GM19238 (cell line): ENCODE results near the gene FGD4.

ENCODE experiments used
- DNase-seq: peaks from one replicate; pipeline ENCODE4 v3.0.0; 2011; ENCODE audit warnings: low spot score; ENCODE audit not compliant: insufficient read length

Gene FGD4

DNA sequence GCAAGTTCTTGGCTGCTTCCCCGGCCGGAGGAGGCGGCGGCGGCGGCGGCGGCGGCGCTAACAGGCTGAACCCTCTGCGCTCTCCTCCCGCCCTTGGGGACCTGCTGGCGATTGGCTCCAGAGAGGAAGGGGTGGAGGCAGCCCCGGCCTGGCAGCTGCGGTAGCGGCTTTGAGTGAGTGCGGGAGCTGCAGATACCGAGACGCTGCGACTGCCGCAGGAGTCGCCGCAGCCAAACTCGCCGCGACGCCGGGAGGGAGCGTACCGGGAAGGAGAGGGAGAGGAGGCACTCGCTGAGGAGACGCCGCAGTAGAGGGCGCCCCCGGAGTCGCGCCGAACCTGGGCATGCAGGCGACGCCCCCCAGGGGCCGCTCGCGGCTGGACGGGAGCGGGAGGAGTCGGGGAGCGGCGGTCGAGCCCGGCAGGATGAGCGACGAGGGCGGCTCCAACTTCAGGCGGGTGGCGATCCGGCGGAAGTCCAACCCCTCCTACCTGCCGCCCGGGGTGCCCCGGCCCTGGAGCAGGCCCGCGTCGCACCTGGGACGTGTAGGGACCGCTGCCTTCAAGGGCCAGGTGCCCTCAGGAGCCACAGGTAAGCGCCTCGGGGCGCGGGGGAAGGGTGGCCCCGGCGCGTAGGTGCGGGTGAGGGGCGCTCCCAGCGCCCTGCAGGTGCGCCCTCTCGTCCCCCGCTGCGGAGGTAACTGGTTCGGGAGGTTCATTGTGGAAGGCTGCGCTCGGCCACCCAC is at the start of gene FGD4:
Gene FGD4, plus strand, starts transcription at position 189 of the 744 bp plus-strand sequence.
- peak; percentile 74 for DNase-seq

DNA sequence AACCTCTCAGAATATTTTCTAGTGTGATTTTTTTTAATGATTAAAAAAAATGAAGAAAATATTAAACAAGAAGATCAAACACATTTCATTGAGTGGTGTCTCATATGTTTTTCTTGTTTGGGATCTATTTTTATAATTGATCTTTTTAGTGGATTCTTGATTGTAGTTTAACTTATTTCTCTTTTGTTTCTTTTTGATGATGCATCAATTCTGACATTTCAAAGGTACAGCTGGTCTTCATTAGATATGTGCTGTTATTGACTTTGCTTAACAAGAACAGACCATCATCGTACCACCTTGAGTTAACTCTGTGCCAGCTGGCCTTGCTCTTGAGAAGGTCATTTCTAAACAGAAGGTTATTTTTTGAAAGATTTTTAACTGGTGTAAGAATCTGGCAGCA is 45.8 kb upstream of the FGD4 start:
- no peak for DNase-seq

DNA sequence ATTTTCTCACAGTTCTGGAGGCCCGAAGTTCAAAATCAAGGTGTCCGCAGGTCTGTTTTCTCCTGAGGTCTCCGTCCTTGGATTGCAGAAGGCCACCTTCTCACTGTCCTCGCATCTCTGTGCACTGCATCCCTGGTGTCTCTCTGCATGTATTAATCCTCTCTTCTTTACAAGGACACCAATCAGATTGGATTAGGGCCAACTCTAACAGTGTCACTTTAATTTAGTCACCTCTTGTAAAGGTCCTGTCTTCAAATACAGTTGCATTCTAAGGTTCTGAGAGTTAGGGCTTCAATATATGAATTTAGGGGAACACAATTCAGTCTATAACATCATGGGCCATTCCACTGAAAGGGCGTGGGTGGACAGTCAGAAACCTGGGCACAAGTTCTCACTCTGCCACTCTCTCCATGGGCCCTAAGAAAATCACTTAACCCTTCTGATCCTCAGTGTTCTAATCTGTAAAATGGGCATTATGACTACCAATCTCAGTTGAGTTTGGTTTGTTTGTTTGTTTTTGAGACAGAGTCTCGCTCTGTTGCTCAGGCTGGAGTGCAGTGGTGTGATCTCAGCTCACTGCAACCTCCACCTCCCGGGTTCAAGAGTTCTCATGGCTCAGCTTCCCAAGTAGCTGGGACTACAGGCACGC is 41.6 kb upstream of the FGD4 start:
- no peak for DNase-seq

DNA sequence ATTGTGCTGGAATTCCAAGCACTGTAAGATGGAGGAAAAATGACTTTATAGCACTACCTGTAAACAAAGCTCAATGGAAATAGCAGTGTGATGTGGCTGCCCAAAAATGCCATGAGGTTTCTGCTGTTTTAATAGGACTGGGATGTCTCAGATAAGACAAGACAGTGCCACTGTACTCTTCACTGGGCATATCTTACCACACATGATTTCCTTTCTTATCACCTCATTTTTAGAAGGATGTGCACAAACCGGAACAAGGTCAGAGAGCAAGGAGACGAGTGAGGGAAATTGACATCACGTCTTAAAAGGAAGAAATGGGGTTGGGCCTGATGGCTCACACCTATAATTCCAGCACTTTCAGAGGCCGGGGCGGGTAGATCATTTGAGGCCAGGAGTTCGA is 38.4 kb upstream of the FGD4 start:
- DNase-seq: no peak

DNA sequence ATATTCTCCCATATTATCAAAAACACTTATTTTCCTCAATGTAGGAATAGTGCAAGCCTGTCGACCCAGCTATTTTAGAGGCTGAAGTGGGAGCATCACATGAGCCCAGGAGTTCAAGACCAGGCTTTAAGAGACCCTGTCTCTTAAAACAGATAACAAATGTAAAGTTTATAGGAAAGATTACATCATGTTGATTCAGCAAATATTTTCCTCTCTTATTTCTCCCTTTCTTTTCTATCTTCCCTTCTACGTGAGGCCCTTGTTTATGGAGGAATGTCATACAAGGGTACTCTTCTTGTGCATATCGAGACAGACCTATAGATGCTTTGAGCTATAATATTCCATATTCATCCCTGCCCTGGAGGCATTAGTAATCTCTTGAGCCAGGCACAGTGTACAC is 36.5 kb upstream of the FGD4 start:
- DNase-seq: no peak

DNA sequence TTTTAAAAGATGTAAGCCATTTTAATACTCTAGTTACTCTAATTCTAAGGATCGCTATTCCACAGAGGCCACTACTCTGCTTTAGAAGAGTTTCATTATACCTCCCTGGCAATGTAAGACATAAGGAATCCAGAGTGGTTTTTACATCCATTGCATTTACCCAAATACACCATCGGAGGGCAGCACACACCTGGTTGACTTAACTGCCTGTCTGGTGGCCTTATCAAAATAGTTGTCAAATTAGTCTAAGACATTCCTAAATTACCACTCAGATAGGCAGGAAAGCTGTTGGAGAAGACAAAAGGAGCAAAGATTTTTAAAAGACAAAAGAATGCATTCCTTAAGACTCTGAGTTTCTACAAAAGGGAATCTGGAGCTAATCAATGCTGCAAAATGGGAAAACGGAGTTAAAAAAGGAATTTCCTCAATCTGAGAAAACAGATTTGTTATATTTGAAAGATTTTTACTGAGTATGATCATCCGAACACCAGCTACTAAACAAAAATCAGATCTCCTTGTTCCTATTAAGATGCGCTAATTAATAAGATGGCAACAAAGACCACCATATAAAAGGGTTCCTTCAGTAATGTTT is 33.8 kb upstream of the FGD4 start:
- peak; percentile 10 for DNase-seq

DNA sequence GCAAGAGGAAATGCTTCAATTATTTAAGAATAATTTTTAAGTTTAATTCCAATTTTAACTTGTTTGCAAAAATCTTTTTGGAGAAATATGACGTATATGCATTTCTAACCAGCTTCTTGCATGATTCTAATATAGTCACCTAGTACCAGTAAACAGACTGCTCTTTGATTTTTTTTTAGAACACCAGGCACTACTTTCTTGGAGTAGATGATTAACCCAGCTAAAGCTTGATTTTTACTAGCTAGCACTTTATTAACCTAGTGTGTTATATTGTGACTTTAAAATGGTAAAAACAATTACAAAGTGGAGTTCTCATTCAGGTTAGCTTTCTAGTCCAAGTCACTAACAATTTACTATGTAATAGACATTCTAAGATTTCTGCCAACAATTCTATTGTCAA is 32.6 kb upstream of the FGD4 start:
- no peak for DNase-seq

DNA sequence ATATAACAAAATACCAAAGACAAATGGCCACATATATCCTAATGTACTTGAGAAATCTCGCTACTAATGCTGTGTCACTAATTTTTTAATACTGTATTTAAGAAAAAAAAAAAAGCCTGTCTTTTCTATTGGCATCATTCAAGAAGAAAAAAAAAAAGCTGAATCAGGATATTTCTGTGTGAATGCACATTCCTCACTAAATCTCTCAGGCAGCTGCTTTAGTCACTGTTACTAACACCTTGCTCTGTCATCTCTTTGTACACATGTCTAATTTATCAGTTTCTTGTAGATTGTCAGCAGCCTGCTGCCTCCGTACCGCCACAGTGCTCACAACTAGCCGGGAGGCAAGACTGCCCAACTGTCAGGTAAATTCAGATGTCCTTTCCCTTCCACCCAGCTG is 32.0 kb upstream of the FGD4 start:
- DNase-seq: no peak

DNA sequence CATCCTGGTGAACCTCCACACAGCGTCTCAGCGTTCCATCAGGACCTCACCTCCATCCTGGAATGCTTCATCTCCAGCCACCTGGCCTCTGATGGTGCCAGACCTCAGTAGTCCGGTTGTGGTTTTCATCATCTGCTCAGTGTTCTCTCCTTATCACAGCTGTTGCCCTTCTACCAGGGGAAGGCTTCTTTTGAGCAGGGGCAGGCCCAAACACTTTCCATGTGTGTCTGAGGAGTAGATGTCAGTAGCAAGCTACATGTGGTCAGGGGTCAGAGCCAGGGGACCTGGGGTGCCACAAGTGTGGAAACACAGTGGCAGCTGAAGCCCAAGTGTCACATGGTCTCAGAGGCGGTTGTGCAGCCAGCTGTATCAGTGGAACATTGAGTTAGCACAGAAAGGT is 30.2 kb upstream of the FGD4 start:
- DNase-seq: no peak

DNA sequence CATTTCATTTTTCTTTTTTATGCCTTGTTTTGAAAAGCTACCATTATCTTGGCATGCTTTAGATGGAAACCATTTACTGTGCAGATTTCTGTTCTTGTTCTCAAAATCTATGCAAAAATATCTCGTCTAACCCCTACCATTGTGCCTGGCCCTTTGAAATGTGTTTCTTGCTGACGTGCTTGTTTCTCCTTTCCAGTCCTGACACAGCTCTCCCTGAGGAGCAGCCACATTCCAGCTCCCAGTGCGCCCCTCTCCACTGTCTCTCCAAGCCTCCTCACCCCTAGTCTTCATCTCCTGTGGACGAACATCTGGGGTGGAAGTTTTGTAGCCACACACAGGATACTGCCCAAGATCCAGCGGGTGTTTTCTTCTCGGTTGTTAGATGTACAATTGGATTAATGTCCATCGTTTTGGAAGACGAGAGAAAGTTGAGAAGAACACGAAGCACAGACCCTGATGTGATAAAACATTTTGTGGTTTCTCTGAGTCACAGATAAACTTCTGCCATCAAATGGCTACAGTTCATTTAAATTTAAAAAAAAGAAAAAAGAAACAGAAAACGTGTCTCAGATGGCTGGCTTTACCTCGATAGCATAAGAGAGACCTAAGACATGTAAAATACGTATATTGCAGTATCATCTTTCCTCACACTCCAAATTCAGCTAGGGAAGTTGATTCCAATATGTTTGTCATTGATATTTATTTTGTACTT is 21.9 kb upstream of the FGD4 start:
- DNase-seq: no peak

DNA sequence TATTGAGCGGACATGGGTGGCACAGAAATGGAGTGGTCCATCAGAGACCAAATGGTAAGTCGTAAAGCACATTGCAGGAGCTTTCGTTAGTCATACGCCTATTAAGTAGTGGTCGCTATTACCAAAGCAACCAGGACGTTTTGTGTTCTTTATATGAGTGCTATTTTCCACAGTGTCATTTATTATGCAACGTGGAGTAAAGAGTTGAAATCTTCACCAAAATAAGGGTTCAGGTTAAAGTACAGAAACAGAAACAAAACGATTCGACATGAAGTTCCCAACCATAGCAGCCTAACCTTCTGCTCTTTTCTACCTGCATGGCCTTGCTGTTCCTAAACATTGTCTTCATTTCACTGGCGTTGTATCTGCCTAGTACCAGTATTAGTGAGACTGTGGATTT is 20.1 kb upstream of the FGD4 start:
- DNase-seq: no peak

DNA sequence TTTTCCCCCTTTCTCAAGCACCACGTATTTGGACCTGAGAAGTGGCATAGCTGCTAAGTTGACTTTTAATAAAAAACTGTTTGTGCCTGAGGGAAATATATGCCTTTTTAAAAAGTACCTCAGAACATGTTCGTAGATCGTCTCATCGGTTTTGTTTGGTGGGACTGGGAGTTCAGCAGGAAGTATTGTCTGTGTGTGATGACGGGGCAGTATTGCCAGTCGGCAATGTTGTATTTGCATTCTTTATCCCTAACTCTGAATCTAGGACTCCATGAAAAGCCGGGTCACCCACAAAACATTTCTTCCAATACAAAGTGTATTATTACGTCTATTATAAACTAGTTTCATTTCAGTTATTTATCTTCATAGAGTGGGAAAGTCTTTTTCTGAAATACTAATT is 19.7 kb upstream of the FGD4 start:
- no peak for DNase-seq

DNA sequence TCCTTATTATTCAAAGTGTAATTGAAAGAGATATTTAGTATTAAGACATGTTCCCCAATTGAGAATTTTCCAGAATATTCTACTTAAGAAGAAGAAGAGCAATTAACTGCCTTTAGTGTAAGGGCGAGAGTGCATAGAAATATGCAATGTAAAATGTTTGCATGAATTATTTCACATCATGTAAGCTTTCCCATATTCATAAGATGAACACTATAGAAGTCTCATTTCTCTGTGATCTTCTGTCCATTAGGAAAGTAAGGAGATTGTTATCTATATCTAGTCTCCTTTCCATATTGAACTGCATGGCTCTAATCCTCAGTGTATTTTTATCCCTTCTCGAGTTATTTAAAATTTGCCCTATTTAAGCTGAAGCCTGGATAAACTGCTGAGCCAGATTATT is 17.1 kb upstream of the FGD4 start:
- DNase-seq: no peak

DNA sequence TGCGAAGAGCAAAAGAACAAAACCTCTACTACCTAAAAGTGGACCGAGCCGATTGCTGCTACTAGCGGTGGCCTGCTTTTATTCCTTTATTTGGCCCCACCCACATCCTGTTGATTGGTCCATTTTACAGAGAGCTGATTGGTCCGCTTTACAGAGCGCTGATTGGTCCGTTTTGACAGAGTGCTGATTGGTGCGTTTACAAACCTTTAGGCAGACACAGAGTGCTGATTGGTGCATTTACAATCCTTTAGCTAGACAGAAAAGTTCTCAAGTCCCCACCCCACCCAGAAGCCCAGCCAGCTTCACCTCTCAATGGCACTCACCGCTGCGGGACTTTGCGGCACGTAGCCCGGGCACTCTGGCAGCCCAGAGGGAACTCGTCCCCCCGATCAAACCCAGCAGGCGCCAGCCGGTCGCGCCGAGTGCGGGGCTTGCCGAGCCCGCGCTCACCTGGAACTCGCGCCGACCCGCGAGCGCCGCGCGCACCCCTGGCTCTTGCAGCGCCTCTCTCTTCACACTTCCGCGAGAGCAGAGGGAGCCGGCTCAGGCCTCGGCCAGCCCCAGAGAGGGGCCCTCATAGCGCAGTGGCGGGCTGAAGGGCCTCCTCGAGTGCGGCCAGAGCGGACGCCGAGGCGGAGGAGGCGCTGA is 8.7 kb upstream of the FGD4 start:
- DNase-seq: no peak

DNA sequence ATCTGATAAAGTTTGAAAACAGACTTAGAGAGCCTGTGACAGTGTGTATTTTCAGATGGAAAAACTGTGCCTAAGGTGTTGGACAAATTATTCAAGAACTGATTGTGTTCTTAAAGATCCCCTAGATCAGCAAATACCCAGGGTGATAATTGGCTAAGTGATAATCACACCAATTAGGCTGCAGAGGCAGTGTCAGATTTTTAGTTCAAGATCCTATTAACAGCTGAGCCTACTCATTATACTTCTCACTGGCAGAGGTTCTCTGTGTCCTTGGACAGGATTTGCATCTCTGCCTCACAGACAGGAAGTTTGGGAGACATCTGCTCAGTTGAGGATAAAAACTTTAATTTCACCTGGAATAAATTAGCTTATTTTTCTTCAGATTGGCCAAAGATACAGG is 4.3 kb upstream of the FGD4 start:
- DNase-seq: no peak

DNA sequence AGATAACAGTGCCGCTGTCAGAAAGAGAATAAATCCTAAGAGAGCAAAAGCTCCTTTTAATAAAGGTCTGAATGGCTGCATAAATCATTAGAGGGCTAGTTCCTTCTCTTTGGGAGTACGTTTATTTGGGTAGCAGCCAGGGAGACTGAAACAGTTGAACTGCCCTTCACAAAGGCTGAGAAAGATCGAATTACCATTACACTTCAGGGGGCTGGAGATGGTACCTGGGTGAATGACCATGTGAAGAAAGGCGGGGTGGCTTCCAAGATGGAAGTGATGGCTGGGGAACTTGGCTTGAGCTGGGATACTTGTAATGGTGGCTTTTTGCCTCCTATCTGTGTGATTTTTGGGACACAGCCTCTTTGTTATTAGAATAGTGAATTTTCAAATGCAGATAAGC is 1.7 kb upstream of the FGD4 start:
- no peak for DNase-seq

DNA sequence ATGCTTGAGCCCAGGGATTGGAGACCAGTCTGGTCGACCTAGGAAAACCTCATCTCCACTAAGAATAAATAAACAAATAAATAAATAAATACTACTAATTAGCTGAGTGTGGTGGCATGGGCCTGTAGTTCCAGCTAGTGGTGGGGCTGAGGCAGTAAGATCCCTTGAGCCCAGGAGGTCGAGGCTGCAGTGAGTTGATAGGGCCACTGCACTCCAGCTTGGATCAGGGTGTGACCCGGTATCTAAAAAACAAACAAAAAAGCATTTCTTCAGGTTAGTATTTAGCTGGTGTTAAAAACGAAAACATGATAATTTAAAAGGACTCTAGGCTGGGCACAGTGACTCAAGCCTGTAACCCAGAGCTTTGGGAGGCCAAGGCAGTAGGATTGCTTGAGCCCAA is 1.2 kb upstream of the FGD4 start:
- no peak for DNase-seq

DNA sequence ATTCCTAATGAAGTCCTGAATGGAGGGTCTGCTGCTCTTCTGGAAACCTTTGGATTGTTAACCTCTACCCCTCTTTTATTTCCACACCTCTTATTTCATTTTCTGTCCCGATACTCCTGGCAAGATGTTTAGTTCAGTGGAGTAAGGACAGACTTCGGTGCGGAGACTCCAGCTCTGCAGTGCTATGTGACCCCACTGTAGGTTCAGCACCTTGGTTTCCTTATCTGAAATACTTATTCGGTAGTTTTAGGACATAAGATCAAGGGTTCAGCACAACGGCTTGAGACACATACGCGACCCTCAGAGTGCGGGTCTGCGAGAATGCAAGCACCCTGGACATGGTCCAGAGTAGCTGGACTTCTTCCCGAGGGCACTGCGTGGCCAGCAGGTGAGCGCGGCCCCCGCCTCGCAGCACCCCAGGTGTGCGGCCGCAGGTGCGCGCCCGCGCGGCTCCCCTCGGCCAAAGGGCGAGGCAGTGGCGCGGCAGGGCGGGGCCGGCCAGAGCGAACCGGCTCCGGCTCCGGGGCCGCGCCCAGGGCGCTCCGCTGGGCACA is 465 bp upstream of the FGD4 start:
- no peak for DNase-seq

DNA sequence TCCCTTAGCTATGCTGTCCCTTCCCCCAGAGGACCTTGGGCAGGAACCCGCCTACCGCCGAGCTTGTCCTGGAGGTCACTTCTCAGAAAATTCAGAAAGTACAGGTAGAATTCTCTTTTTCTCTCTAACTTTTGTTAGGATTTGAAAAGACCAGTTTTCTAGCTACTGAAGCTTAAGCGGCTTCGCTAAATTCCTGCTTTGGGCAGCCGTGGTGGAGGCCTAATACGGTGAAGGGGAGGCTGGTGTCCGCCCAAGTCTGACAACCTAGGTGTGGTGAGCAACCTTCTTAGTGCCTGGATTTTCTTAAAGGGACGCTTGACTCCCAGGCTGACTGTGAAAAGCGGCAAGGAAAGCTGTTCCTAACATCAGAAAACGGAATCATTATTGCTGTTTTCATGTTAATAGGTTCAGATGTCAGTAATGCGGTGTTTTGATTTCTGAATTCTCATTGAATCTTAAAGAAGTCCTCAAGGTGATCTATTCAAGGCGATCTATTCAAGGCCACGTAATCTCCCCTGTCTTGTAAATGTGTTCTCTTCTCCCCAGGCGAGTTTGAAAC is 835 bp downstream of the FGD4 start:
- no peak for DNase-seq

DNA sequence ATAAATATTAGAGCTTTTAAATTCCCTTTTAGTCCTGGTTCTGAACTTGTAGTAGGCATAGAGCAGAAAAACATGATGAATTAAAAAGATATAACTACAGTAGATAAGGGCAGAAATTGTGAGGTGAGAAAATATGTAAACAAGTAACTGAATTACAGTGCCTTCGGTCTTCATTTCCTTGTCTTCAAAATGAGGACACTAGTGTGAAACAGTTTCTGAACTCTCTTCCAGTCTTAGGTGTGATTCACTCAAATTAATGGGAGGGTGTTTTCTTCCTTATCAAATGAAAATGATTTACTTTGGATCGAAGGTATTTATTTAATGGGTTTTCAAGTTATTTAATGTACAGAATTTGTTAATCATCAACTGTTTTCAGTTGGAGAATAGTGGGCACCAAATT is 1.5 kb downstream of the FGD4 start:
- no peak for DNase-seq

DNA sequence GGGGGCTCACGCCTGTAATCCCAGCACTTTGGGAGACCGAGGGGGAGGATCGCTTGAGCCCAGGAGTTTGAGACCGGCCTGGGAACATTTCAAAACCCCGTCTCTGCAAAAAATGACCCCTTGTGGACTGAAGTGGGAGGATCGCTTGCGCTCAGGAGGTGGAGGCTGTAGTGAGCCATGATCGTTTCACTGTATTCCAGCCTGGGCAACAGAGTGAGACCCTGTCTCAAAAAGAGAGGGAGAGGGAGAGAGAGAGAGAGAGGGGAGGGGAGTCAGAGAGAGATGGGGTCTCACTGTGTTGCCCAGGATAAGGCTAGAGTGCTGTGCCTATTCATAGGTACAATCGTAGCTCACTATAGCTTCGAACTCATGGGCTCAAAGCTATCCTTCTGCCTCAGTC is 2.8 kb downstream of the FGD4 start:
- no peak for DNase-seq
